SIG-M5 treated with dmso at 0.1 percent for 504 hours (cell line): ENCODE results near the gene RAPGEF1.
"Not testable (repeated sequence)": the region's sequence is repeated elsewhere in the genome, so short reads cannot be mapped to it uniquely, and the experiment has no call there.

Source experiments
- DNase-seq: peaks from one replicate; lab custom pipeline; 2025; ENCODE audit not compliant: unreplicated experiment; lab: John Stamatoyannopoulos, UW

Gene RAPGEF1

GRCh38 chr9:131575946-131576853 is 163.7 kb downstream of the RAPGEF1 start:
- no peak for DNase-seq

GRCh38 chr9:131574730-131575640 is 164.9 kb downstream of the RAPGEF1 start:
- DNase-seq, result no peak

- DNase-seq, result no peak
Observed at GRCh38 chr9:131567910-131568309, 172.0 kb downstream of the RAPGEF1 start.

GRCh38 chr9:131566158-131566557 is 173.7 kb downstream of the RAPGEF1 start:
- no peak for DNase-seq

- DNase-seq, result no peak
Observed at GRCh38 chr9:131565369-131565768, 174.5 kb downstream of the RAPGEF1 start.

- no peak for DNase-seq
Observed at GRCh38 chr9:131562032-131562959, 177.6 kb downstream of the RAPGEF1 start.

- DNase-seq, result peak; percentile 12
Observed at GRCh38 chr9:131559421-131560000, 180.4 kb downstream of the RAPGEF1 start.

GRCh38 chr9:131557855-131558548 is 181.9 kb downstream of the RAPGEF1 start:
- DNase-seq, result no peak

GRCh38 chr9:131555841-131556673 is 183.8 kb downstream of the RAPGEF1 start:
- no peak for DNase-seq

- DNase-seq, result no peak
Observed at GRCh38 chr9:131554843-131555351, 185.0 kb downstream of the RAPGEF1 start.

GRCh38 chr9:131554087-131554842 is 185.6 kb downstream of the RAPGEF1 start:
- DNase-seq, result no peak

GRCh38 chr9:131552030-131552429 is 187.8 kb downstream of the RAPGEF1 start:
- no peak for DNase-seq

- not testable (repeated sequence) for DNase-seq
Observed at GRCh38 chr9:131550465-131550864, 189.4 kb downstream of the RAPGEF1 start.

GRCh38 chr9:131549186-131549585 is 190.7 kb downstream of the RAPGEF1 start:
- not testable (repeated sequence) for DNase-seq

GRCh38 chr9:131546336-131547084 is 193.4 kb downstream of the RAPGEF1 start:
- DNase-seq, result peak; percentile 15

GRCh38 chr9:131545786-131546335 is 194.0 kb downstream of the RAPGEF1 start:
- DNase-seq, result no peak
